Right renal cortex interstitium (tissue), 3 donors: ENCODE measurements around the gene NUBP2. TPM values are rescaled to one million over a fixed set of nuclear protein-coding genes. Genes with fewer than 3 reads are reported as not detected.

Experiments used
- DNase-seq, 3 donors: peaks; one replicate each; pipeline ENCODE4 v3.0.0-alpha.2; 2013; ENCODE audit warnings: low read depth in 3 of 3, low spot score in 2 of 3
- polyA plus RNA-seq, 3 donors: library from polyadenylated mRNA; unstranded; fragments of 120-200 nt; gene quantifications; one replicate each; pipeline ENCODE4 v1.2.1, GENCODE V29; 2013; ENCODE audit not compliant: insufficient read length in 3 of 3

NUBP2 gene
- 10 to 100 TPM; 31.1 to 38.7 (median 31.5) TPM for polyA plus RNA-seq

GRCh38 chr16:1782408-1783264, at the start of gene NUBP2, which contains the start of gene SPSB3:
TSS of gene NUBP2 (plus strand) at chr16:1782960. CDS start at chr16:1783021, 61 bp downstream.
TSS of gene SPSB3 (minus strand) at chr16:1782571. CDS start at chr16:1781483, 1,088 bp downstream.
- DNase-seq: peak; percentile 97 to 100 (median 99)

- DNase-seq: no peak
Observed at GRCh38 chr16:1734123-1734522, 48.6 kb upstream of the NUBP2 start.

- no peak for DNase-seq
Observed at GRCh38 chr16:1734816-1735215, 47.9 kb upstream of the NUBP2 start.

- no peak for DNase-seq
Observed at GRCh38 chr16:1740234-1740633, 42.5 kb upstream of the NUBP2 start.

DNA sequence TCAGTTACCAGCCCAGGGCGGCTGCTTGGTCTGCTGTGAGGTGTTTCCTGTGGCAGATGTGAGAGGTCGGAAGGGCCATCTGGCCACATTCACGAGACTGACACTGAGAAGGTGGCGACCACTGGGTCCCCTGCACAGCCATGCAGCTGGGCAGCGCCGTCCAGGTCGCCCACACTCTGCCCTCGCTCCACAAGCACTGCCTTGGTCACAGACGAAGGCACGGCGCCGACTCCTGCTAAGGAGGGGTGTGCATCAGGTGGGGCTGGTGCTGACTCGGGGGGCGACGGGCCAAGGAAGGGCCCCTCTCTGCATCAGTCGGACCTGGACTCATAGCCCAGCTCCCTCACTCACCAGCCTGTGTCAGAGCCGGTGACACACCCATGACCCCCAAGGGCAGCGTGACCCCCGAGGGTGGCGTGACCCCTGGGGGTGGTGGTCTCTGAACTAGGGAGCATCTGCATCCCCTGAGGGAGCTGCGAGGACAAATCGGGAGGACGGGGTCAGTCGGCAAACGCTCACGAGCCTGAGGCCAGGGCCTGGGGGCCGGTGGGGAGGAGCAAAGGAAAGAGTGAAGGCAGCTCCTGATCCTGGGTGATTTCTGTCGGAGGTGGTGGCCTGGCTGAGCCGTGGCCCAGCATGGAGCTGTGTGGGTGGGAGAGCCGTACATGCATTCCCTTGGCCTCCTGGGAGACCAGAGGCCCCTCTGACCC, 41.8 kb upstream of the NUBP2 start:
- DNase-seq: no peak

- no peak for DNase-seq
Observed at GRCh38 chr16:1741553-1742165, 41.1 kb upstream of the NUBP2 start.

DNA sequence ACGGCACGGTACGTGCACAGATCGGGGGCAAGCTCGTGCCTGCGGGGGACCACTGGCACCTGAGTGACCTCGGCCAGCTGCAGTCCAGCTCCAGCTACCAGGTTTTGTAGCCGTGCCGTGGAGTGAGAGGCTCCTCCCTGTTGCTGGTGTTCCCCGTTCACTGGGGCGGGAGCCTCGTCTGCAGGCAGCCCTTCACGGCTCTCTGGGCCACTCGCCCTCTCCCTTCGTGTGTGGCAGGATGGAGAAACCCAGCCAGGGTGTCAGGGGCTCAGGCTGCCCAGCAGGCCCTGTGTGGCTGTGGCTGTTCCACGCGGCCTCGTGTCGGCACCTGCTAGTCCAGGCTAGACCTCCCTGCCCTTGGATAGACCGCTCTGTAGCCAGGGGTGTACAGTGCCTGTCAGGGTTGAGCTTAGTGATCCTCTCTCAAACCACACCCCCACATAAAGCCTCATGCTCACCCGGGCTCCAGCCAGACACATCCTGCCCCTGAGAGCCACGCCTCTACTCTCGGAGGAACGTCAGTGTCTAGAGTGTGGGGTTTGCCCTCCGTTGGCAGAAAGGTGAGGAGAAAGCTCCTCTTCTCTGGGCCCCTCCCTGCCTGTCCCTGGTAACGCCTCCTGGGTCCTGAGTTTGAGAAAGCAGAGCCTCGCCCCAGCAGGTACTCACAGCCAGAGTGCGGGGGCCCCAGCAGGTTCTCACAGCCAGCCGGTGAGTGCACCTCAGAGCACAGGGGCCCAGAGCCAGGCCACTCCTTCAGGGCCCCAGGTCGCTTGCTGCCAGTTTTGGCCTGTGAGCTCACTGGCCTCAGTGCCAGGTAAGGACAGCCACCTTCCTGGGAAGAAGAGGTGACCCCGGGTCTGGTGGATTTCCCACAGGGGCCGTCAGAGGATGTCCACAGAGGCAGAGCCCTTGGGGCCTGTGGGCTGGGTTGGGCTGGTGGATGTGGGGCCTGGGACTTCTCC, 39.1 kb upstream of the NUBP2 start:
- DNase-seq: no peak

DNA sequence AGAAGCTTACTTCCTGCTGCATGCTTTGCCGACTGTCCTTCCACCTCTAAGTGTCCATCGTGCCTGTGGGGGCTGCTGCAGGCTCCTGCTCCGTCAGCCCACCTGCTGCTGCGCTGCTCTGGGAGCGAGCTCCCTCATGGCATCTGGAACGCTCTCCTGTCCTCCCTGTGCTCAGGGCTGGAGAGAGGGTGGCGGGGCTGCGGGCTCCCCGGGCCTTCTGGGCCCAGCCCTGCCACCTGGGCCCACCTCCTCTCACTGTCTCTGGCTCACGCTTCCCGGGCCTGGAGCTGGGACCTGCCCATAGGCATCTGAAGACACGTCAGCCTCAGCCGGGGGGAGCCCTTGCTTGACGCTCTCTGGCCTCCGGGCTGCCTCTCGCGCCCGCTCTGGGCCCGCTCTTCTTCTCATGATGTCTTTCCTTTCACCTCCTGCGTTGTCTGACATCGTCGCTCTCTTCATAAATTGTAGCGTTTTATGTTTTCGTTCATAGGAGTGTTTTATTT, 38.4 kb upstream of the NUBP2 start:
- no peak for DNase-seq

DNA sequence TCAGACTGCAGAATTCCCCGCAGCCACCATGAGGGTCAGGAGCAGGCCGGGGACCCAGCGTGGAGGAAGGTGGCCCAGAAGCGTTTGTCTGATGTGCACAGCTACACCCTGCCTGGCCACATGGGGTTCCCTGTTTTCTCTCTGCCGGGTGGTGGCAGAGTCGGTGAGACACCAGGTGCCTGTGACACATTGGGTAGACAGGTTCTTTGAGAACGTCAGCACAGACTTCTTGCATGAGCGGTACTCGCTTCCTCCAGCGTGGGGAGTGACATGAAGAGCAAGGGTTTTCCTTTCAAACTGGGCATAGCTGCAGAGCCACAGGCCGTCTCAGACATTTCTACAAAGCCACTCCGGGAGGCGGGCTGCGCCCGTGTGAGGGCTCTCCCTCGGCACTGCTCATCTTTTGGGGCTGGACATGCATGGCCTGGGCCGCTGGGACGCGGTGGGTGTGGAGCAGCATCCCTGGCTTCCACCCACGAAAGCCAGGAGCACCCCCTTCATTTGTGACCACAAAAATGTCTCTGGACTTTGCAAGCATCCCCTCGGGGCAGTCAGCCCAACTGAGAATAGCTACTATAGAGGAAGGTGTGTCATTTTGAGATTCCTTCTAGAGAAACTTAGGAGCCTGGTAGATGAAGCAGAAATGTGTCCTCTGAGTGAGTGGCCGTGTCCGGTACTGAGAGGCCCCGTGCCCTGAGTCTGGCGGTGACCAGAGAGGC, 37.4 kb upstream of the NUBP2 start:
- no peak for DNase-seq

- DNase-seq: no peak
Observed at GRCh38 chr16:1745900-1746692, 36.7 kb upstream of the NUBP2 start.

DNA sequence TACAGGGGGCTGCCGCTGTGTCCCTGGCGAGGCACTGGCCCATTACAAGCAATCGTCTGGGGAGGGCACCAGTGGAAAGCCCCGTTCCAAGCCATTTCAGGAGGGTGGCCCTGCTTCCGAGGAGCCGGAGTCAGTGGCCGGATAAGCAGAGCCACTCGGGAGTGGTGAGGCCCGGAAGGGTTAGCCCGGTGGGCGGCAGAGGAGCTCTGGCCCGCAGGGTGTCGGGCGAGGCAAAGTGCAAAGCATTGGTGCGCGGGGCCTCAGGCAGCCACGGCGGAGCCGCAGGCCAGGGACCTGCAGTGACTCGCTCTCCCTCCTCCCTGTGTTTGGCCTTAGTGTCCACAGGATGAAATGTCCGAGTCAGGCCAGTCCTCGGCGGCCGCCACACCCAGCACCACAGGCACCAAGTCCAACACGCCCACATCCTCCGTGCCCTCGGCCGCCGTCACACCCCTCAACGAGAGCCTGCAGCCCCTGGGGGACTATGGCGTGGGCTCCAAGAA, 36.0 kb upstream of the NUBP2 start:
- DNase-seq: no peak

- DNase-seq: no peak
Observed at GRCh38 chr16:1747934-1748333, 34.8 kb upstream of the NUBP2 start.

GRCh38 chr16:1749152-1750117, 33.3 kb upstream of the NUBP2 start:
- DNase-seq: no peak

DNA sequence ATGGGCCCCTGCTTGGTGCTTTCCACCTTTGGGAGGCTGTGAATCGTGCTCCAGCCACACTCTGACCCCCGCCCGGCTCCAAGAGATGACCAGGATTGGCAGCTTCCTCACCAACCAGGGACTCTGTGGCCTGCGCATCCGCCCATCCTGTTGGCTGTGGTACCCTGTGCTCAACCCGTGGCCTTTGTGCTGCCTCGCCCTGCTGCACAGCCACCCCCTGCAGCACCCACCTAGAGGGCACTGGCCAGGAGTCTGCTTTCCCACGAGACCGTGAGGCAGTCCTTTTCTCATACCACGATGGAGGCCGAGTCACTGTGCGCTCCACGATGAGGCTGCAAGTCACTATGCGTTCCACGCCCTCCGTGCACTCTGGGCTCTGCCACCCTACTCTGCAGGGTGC, 30.8 kb upstream of the NUBP2 start:
- no peak for DNase-seq

DNA sequence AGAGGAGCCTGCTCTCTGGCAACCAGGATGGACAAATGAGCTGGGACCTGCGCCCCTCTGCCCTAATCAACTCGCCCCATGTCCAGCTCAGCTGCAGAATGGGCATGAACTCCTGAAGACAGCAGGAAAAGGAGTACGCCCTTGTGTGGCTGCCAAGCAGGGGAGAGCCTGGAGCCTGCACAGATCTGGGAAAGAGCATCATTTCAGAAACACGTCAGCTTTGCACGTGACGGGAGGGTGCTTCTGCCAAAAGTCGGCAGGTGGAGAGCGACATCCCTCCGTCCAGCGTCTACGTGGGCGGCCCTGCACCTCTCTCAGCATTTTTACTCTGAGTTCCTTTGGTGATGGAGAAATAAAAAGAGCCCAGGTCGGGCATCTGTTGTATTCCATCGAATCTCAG, 29.9 kb upstream of the NUBP2 start:
- DNase-seq: no peak

- DNase-seq: no peak
Observed at GRCh38 chr16:1754204-1754603, 28.6 kb upstream of the NUBP2 start.
